GM21737 (cell line): Measurements from ENCODE around the gene CCDC120.

ENCODE experiments used
- ATAC-seq: cut with Tn5 transposase; IDR thresholded peaks from one replicate; pipeline ENCODE4 v1.9.1; 2021; ENCODE audit warnings: mild to moderate bottlenecking, moderate library complexity; ENCODE audit not compliant: unreplicated experiment

The CCDC120 gene, protein sequence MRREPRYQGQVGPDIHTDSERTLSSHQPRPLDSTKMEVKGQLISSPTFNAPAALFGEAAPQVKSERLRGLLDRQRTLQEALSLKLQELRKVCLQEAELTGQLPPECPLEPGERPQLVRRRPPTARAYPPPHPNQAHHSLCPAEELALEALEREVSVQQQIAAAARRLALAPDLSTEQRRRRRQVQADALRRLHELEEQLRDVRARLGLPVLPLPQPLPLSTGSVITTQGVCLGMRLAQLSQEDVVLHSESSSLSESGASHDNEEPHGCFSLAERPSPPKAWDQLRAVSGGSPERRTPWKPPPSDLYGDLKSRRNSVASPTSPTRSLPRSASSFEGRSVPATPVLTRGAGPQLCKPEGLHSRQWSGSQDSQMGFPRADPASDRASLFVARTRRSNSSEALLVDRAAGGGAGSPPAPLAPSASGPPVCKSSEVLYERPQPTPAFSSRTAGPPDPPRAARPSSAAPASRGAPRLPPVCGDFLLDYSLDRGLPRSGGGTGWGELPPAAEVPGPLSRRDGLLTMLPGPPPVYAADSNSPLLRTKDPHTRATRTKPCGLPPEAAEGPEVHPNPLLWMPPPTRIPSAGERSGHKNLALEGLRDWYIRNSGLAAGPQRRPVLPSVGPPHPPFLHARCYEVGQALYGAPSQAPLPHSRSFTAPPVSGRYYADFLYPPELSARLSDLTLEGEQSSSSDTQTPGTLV

DNA sequence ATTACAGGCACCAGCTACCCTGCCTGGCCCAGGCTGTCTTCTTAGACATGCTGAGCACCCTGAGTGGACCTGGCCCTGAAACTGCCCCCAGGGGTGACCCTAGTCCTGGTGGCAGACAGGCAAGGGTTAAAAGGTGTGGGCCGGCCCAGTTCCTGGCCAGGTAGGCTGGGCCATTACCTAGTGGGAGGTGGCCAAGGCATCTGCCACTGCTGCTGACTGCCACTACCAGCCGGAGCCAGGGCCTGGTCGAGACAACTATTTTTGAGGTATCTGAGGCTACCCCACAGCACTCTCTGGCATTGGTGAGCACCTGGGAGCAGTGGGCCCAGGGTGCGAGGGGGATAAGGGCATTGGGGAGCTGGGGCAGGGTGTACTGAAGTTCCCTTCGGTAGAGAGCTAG, at the start of gene CCDC120:
TSS of gene CCDC120 (plus strand) at position 206 of the 400 bp plus-strand sequence. CDS start 3,043 bp downstream, outside the sequence.
- no peak for ATAC-seq

- no peak for ATAC-seq
Observed at GRCh38 chrX:49019050-49019449, 39.7 kb upstream of the CCDC120 start.

- ATAC-seq: no peak
Observed at GRCh38 chrX:49019599-49020249, 39.1 kb upstream of the CCDC120 start.

- no peak for ATAC-seq
Observed at GRCh38 chrX:49029876-49030275, 28.9 kb upstream of the CCDC120 start.

GRCh38 chrX:49030283-49030682, 28.5 kb upstream of the CCDC120 start:
- ATAC-seq: no peak

- no peak for ATAC-seq
Observed at GRCh38 chrX:49037883-49038475, 20.8 kb upstream of the CCDC120 start.

GRCh38 chrX:49039598-49040375, 19.0 kb upstream of the CCDC120 start:
- ATAC-seq: no peak

- no peak for ATAC-seq
Observed at GRCh38 chrX:49040376-49040955, 18.3 kb upstream of the CCDC120 start.

DNA sequence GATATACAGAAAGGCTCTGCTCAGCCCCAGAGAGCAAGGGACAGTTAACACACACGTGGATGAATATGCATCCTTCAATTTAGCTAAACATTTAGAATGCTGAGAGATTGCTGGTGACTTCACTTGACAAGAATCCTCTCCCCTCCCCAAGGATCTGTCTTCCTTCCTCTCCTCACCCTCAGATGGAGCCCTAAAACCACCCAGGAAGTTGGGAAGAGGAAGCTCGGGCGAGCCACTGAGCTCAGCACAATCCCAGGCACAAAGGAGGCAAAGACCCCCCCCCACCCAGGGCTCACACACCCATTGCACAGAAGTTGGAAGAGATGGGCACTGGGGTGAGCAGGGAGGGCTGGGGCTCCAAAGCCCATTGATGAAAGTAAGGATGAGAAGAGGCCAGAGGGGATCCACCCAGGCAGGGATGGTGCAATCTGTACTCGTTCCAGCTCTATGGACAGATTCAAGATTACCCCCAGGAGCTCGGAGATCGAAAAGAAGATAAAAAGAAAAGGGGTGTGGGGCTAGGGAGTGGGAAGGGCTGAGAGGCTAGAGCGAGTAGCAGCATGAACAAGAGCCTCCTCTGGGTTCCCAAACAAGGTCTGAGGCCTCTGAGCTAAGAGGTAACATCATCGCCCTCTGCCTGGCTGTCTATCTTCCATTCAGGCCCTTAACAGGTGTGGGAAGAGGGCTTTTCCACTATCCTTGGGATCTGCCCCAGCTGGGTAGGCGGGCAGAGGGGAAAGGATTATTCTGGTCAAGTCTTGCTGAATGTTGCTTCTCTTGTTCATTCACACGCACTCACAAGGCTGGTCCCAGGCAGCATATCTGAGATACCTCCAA, 16.8 kb upstream of the CCDC120 start:
- ATAC-seq: no peak

DNA sequence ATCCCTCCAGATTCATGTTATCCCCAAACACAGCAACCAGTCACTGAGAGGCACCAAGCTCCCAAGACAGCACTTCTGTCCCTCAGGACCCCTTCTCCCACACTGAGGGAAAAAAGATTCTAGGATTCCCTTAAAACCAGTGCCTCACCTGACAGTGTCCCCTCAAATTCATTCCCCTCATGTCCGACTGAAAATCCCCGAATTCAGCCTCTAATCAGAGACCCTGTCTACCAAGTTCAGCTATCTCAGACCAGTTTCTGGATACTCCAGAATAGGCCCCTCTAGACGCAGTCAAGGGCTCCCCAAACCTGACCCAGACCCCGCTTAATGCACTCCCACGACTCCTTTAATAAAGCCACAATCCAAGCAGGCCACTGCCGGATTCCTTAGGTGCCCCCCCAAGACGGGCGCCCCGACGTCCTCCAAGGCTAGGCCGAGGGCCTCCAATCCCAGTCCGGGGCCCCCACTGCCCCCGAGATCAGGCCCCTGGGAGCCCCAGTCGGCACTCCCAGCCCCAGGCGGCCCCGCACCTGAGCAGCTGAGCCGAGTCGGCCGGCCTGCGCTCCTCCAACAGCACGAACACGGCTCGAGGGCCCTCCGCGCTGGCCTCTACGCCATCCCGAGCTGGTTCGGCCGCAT, 16.1 kb upstream of the CCDC120 start:
- ATAC-seq: no peak

GRCh38 chrX:49043220-49043986, 15.4 kb upstream of the CCDC120 start, which contains the start of gene TFE3:
TFE3 (minus strand) TSS chrX:49043357; CDS start chrX:49043226, 131 bp downstream.
- peak; percentile 88 for ATAC-seq

GRCh38 chrX:49043987-49044281, 14.9 kb upstream of the CCDC120 start:
- no peak for ATAC-seq

GRCh38 chrX:49053223-49054072, 5.4 kb upstream of the CCDC120 start:
- ATAC-seq: no peak

GRCh38 chrX:49054073-49054762, 4.6 kb upstream of the CCDC120 start:
- no peak for ATAC-seq

- no peak for ATAC-seq
Observed at GRCh38 chrX:49059201-49059600, 402 bp downstream of the CCDC120 start.

DNA sequence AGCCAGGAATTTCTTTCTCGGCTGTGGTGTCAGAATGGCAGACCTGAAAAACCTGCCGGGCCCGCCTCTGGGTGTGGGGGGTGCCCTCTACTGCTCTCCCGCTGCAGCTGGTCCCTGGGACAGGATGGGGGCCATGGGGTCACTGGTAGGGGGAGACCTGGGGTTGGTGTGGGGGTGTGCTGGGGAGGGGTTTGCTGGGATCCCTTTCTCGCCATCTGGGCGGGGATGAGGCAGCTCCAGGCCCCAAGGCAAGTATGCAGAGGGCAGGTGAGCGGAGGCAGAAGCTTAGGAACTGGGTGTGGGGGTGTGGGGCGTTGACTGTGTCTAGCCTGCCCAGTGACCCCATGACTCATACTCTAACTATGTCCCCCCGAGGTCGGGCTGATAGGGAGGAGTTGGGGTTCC, 884 bp downstream of the CCDC120 start:
- no peak for ATAC-seq

- no peak for ATAC-seq
Observed at GRCh38 chrX:49060914-49061313, 2.1 kb downstream of the CCDC120 start.
